KBM-7 (cell line): ENCODE data around the gene TPRG1.

Source experiments
- DNase-seq: peaks from one replicate; pipeline ENCODE4 v3.0.0-alpha.2; 2015
- in situ Hi-C: fragments of 300-500 bp; cut with MboI; formaldehyde crosslinking; loops from 2 replicates; pipeline ENCODE4 v1.14.3; 2020; ENCODE audit warnings: low sequenced_read_pairs, low pct_unique_long_range_greater_than_20kb, mixed read lengths

TPRG1 gene

GRCh38 chr3:189365609-189366564, 194.1 kb downstream of the TPRG1 start:
- in situ Hi-C loops: no loop called here
- no peak for DNase-seq

GRCh38 chr3:189368384-189368783, 196.6 kb downstream of the TPRG1 start:
- no peak for DNase-seq
- in situ Hi-C loops: no loop called here

GRCh38 chr3:189369636-189370035, 197.9 kb downstream of the TPRG1 start:
- in situ Hi-C loops: no loop called here
- DNase-seq: peak; percentile 11

- in situ Hi-C loops: no loop called here
- no peak for DNase-seq
Measured at GRCh38 chr3:189372243-189372642, 200.5 kb downstream of the TPRG1 start.
